Hepatocyte (in vitro differentiated cells): ENCODE measurements around the gene PRKG1. TPM values are rescaled to one million over a fixed set of nuclear protein-coding genes. Genes with fewer than 3 reads are reported as not detected.

Experiments
- DNase-seq: peaks from one replicate; pipeline ENCODE4 v3.0.0-alpha.2; 2016; ENCODE audit warnings: low spot score
- H2AFZ ChIP-seq: fragments of 200-600 bp; sonication (generic); 2 replicates; pipeline ENCODE4 v1.6.0; 2016; ENCODE audit warnings: antibody characterized with exemption, mild to moderate bottlenecking
- H3K27ac ChIP-seq: fragments of 200-600 bp; sonication (generic); 2 replicates; pipeline ENCODE4 v1.5.1; 2016; ENCODE audit warnings: mild to moderate bottlenecking
- H3K27me3 ChIP-seq: fragments of 200-600 bp; sonication (generic); 2 replicates; pipeline ENCODE4 v1.6.1; 2016
- H3K36me3 ChIP-seq: fragments of 200-600 bp; sonication (generic); replicated peaks from 2 replicates; pipeline ENCODE4 v1.5.1; 2016; ENCODE audit warnings: low read depth; ENCODE audit not compliant: insufficient read depth
- H3K4me1 ChIP-seq: fragments of 200-600 bp; sonication (generic); 2 replicates; pipeline ENCODE4 v1.5.1; 2016; ENCODE audit warnings: mild to moderate bottlenecking, moderate library complexity; ENCODE audit not compliant: insufficient read depth
- H3K4me2 ChIP-seq: fragments of 200-600 bp; sonication (generic); 2 replicates; pipeline ENCODE4 v1.6.0; 2016
- H3K4me3 ChIP-seq: fragments of 200-600 bp; sonication (generic); 2 replicates; pipeline ENCODE4 v1.5.1; 2016; ENCODE audit warnings: mild to moderate bottlenecking
- H3K79me2 ChIP-seq: fragments of 200-600 bp; sonication (generic); 2 replicates; pipeline ENCODE4 v1.6.0; 2017; ENCODE audit warnings: mild to moderate bottlenecking
- H3K9me2 ChIP-seq: fragments of 200-600 bp; sonication (generic); replicated peaks from 2 replicates; pipeline ENCODE4 v1.6.0; 2017; ENCODE audit warnings: mild to moderate bottlenecking; ENCODE audit not compliant: insufficient read depth
- H3K9me3 ChIP-seq: fragments of 200-600 bp; sonication (generic); 2 replicates; pipeline ENCODE4 v1.5.1; 2016; ENCODE audit warnings: low read depth, mild to moderate bottlenecking
- H4K20me1 ChIP-seq: fragments of 200-600 bp; sonication (generic); 2 replicates; pipeline ENCODE4 v1.6.0; 2016; ENCODE audit warnings: mild to moderate bottlenecking; ENCODE audit not compliant: insufficient read depth, poor library complexity, severe bottlenecking
- EZH2 ChIP-seq: fragments of 200-600 bp; sonication (generic); IDR thresholded peaks from 2 replicates; pipeline ENCODE4 v1.6.1; 2016; ENCODE audit warnings: antibody characterized with exemption, mild to moderate bottlenecking, borderline replicate concordance
- EZH2phosphoT487 ChIP-seq: fragments of 200-600 bp; sonication (generic); IDR thresholded peaks from one replicate; pipeline ENCODE4 v1.6.1; 2018; ENCODE audit warnings: antibody characterized with exemption, mild to moderate bottlenecking, low read depth, moderate library complexity; ENCODE audit not compliant: unreplicated experiment, severe bottlenecking
- WGBS: methylation state at CpG from one replicate; pipeline ENCODE4 v1.1.6; 2016; ENCODE audit warnings: low lambda C conversion rate; ENCODE audit errors: missing lambda C conversion rate; 5-methylcytosine and 5-hydroxymethylcytosine counted together
- polyA plus RNA-seq: library from polyadenylated mRNA; unstranded; fragments of >200 nt; fragmentation: Nextera tagmentation; extraction: Ambion mirVana; gene quantifications from 2 replicates; pipeline ENCODE4 v1.2.1, GENCODE V29; 2016
- total RNA-seq: library from RNA; depleted of rRNA; stranded (reverse); fragments of >200 nt; gene quantifications from 2 replicates; pipeline ENCODE4 v1.2.3, GENCODE V29; 2014
- TF ChIP-seq, protein P1 (sequence below): fragments of 200-600 bp; sonication (generic); IDR thresholded peaks from 2 replicates; pipeline ENCODE4 v1.5.1; 2016; ENCODE audit warnings: antibody characterized with exemption, mild to moderate bottlenecking; ENCODE audit not compliant: poor library complexity

The PRKG1 gene
- total and polyA plus RNA-seq, 2 experiments from 2014 or later = 4.0 to 8.1 TPM

GRCh38 chr10:51602326-51602725, 528.0 kb downstream of the PRKG1 start:
- H3K79me2 ChIP-seq = no peaks in the 10 kb centered on the region
- H3K36me3 ChIP-seq = no peaks in the 10 kb centered on the region
- H3K27me3 ChIP-seq = no peaks in the 10 kb centered on the region
- no peaks in the 10 kb centered on the region for H4K20me1 ChIP-seq
- no peak overlapping the region for H3K4me2 ChIP-seq
- DNase-seq = no peak
- no peaks in the 10 kb centered on the region for H3K4me1 ChIP-seq
- 88% methylated on average over 5 of the region's 5 CpGs for WGBS
- TF ChIP-seq, protein P1, sequence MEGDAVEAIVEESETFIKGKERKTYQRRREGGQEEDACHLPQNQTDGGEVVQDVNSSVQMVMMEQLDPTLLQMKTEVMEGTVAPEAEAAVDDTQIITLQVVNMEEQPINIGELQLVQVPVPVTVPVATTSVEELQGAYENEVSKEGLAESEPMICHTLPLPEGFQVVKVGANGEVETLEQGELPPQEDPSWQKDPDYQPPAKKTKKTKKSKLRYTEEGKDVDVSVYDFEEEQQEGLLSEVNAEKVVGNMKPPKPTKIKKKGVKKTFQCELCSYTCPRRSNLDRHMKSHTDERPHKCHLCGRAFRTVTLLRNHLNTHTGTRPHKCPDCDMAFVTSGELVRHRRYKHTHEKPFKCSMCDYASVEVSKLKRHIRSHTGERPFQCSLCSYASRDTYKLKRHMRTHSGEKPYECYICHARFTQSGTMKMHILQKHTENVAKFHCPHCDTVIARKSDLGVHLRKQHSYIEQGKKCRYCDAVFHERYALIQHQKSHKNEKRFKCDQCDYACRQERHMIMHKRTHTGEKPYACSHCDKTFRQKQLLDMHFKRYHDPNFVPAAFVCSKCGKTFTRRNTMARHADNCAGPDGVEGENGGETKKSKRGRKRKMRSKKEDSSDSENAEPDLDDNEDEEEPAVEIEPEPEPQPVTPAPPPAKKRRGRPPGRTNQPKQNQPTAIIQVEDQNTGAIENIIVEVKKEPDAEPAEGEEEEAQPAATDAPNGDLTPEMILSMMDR = no peak
- TF ChIP-seq EZH2phosphoT487 = no peak
- no peak for TF ChIP-seq EZH2
- no peak overlapping the region for H2AFZ ChIP-seq
- H3K9me2 ChIP-seq = no peaks in the 10 kb centered on the region
- no peaks in the 10 kb centered on the region for H3K9me3 ChIP-seq
- no peak overlapping the region for H3K4me3 ChIP-seq
- no peak overlapping the region for H3K27ac ChIP-seq

- no peak for DNase-seq
- WGBS = 84% methylated on average over 5 of the region's 5 CpGs
- no peaks in the 10 kb centered on the region for H3K79me2 ChIP-seq
- H3K36me3 ChIP-seq = no peaks in the 10 kb centered on the region
- H3K4me2 ChIP-seq = no peak overlapping the region
- no peaks in the 10 kb centered on the region for H3K9me2 ChIP-seq
- no peaks in the 10 kb centered on the region for H3K9me3 ChIP-seq
- no peaks in the 10 kb centered on the region for H3K27me3 ChIP-seq
- no peak overlapping the region for H3K4me3 ChIP-seq
- no peak overlapping the region for H2AFZ ChIP-seq
- no peaks in the 10 kb centered on the region for H3K4me1 ChIP-seq
- no peak overlapping the region for H3K27ac ChIP-seq
- no peaks in the 10 kb centered on the region for H4K20me1 ChIP-seq
- TF ChIP-seq, protein P1 = no peak
- TF ChIP-seq EZH2phosphoT487 (no peak), EZH2 (no peak)
Observed at GRCh38 chr10:51604579-51604978, 530.3 kb downstream of the PRKG1 start.

GRCh38 chr10:51606825-51607462, 532.7 kb downstream of the PRKG1 start:
- Histone ChIP-seq H3K27ac (no peak overlapping the region), H3K79me2 (no peaks in the 10 kb centered on the region), H3K9me2 (no peaks in the 10 kb centered on the region), H3K36me3 (no peaks in the 10 kb centered on the region), H2AFZ (no peak overlapping the region), H3K9me3 (no peaks in the 10 kb centered on the region), H3K4me3 (no peak overlapping the region), H3K4me1 (no peaks in the 10 kb centered on the region), H3K4me2 (no peak overlapping the region), H3K27me3 (no peaks in the 10 kb centered on the region), H4K20me1 (no peaks in the 10 kb centered on the region)
- WGBS = 79% methylated on average over 6 of the region's 6 CpGs
- TF ChIP-seq, protein P1 = no peak
- TF ChIP-seq EZH2phosphoT487 (no peak), EZH2 (no peak)
- DNase-seq = no peak

DNA sequence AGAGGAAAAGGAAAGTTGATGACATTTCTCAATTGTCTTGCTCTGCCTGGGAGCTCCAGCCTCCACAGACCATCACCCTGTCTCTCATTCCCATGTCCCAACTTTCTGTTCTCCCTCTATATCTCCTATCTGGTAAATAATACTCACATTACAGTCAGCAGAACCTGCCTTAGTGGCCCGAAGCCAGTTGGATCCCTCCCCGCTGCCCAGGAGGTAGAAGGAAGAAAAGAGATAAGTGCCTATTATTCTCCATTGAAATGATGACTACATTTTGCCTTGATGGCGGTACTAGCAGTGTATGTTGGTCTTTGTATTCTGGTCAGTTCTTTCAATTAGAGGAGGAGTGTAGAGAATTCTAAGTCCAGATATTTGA, 533.2 kb downstream of the PRKG1 start:
- H3K9me2 ChIP-seq = no peaks in the 10 kb centered on the region
- no peaks in the 10 kb centered on the region for H4K20me1 ChIP-seq
- no peak for DNase-seq
- no peak overlapping the region for H3K4me2 ChIP-seq
- no peaks in the 10 kb centered on the region for H3K4me1 ChIP-seq
- H3K79me2 ChIP-seq = no peaks in the 10 kb centered on the region
- H3K27me3 ChIP-seq = no peaks in the 10 kb centered on the region
- no peaks in the 10 kb centered on the region for H3K9me3 ChIP-seq
- no peak overlapping the region for H3K27ac ChIP-seq
- WGBS = 92% methylated on average over 3 of the region's 3 CpGs
- no peaks in the 10 kb centered on the region for H3K36me3 ChIP-seq
- H2AFZ ChIP-seq = no peak overlapping the region
- no peak overlapping the region for H3K4me3 ChIP-seq
- TF ChIP-seq EZH2phosphoT487 (no peak), EZH2 (no peak)
- TF ChIP-seq, protein P1 = no peak
